Gastrocnemius medialis (tissue), 4 donors: Measurements from ENCODE around the gene KCNK13.

ENCODE experiments used
- CTCF ChIP-seq, 5 experiments: fragments of 450-650 bp in 3 of 5; fragments of 200-600 bp in 2 of 5; sonication (generic) in 2 of 5; IDR thresholded peaks in 4 of 5; conservative IDR thresholded peaks in 1 of 5; 1 replicate in 4 of 5; 2 replicates in 1 of 5; pipeline ENCODE4 v1.5.1; 2016 to 2019; ENCODE audit warnings: antibody characterized with exemption in 5 of 5, mild to moderate bottlenecking in 3 of 5, moderate library complexity in 3 of 5
- POLR2A ChIP-seq, 2 donors: fragments of 450-650 bp; IDR thresholded peaks; one replicate each; pipeline ENCODE4 v1.6.1; 2017; ENCODE audit warnings: antibody characterized with exemption in 2 of 2, mild to moderate bottlenecking in 2 of 2, moderate library complexity in 2 of 2

GRCh38 chr14:90039253-90040010 is 22.4 kb upstream of the KCNK13 start:
- no peak for TF ChIP-seq CTCF (IDR thresholded peaks at IDR 0.05 in 4 of 5, conservative IDR thresholded peaks at IDR 0.05 in 1 of 5)
- TF ChIP-seq POLR2A (IDR thresholded peaks at IDR 0.05) = no peak
